ENCODE data around the gene TEDDM1.
"Not testable (repeated sequence)": the region's sequence is repeated elsewhere in the genome, so short reads cannot be mapped to it uniquely, and the experiment has no call there.

TEDDM1 gene

GRCh38 chr1:182405578-182405977, 5.1 kb upstream of the TEDDM1 start:
- DNase-seq, result no peak

GRCh38 chr1:182404781-182405180, 4.3 kb upstream of the TEDDM1 start:
- DNase-seq, result no peak

GRCh38 chr1:182397653-182398393, 2.6 kb downstream of the TEDDM1 start:
- DNase-seq, result no peak

- no peak for DNase-seq
These were observed 4.6 kb downstream of the TEDDM1 start for GRCh38 chr1:182395906-182396305.

- no peak for DNase-seq
These were observed 6.3 kb downstream of the TEDDM1 start for GRCh38 chr1:182394055-182394775.

- no peak for DNase-seq
These were observed 8.1 kb downstream of the TEDDM1 start for GRCh38 chr1:182392050-182393028.

GRCh38 chr1:182391362-182392049, 9.0 kb downstream of the TEDDM1 start, which contains the start of gene GLUL:
TSS of gene GLUL (minus strand) at chr1:182391790. CDS start at chr1:182388737, 3,053 bp downstream.
- DNase-seq, result peak; percentile 53

GRCh38 chr1:182391028-182391361, 9.5 kb downstream of the TEDDM1 start:
- no peak for DNase-seq

- no peak for DNase-seq
These were observed 10.8 kb downstream of the TEDDM1 start for GRCh38 chr1:182389619-182390047.

GRCh38 chr1:182388392-182389134, 11.9 kb downstream of the TEDDM1 start:
- DNase-seq, result no peak

- DNase-seq, result no peak
These were observed 12.9 kb downstream of the TEDDM1 start for GRCh38 chr1:182387566-182387965.

- no peak for DNase-seq
These were observed 13.5 kb downstream of the TEDDM1 start for GRCh38 chr1:182386980-182387379.

GRCh38 chr1:182385885-182386853, 14.3 kb downstream of the TEDDM1 start:
- DNase-seq, result no peak

GRCh38 chr1:182384387-182384960, 16.0 kb downstream of the TEDDM1 start:
- no peak for DNase-seq

- no peak for DNase-seq
These were observed 16.5 kb downstream of the TEDDM1 start for GRCh38 chr1:182383934-182384333.

GRCh38 chr1:182383037-182383661, 17.3 kb downstream of the TEDDM1 start:
- DNase-seq, result no peak

- no peak for DNase-seq
These were observed 18.3 kb downstream of the TEDDM1 start for GRCh38 chr1:182381962-182382819.

- DNase-seq, result no peak
These were observed 20.3 kb downstream of the TEDDM1 start for GRCh38 chr1:182380199-182380598.

GRCh38 chr1:182379781-182380180, 20.7 kb downstream of the TEDDM1 start:
- not testable (repeated sequence) for DNase-seq

Data from activated CD8-positive, alpha-beta memory T cell treated with anti-CD3 and anti-CD28 coated beads, Interleukin-2, amount 50 U/mL, for 4 hours (primary cell).